Ectodermal cell (in vitro differentiated cells): ENCODE data around the gene LIX1L.

Experiments used
- H3K27ac ChIP-seq: 2 replicates; pipeline ENCODE4 v1.7.0; 2013; ENCODE audit warnings: mild to moderate bottlenecking, low read depth, low read length; ENCODE audit not compliant: insufficient read depth, poor library complexity, severe bottlenecking
- H3K27me3 ChIP-seq: 2 replicates; pipeline ENCODE4 v1.7.0; 2013; ENCODE audit warnings: mild to moderate bottlenecking, low read length; ENCODE audit not compliant: insufficient read depth, control insufficient read depth, poor library complexity, severe bottlenecking
- H3K36me3 ChIP-seq: one replicate; pipeline ENCODE4 v1.7.0; 2013; ENCODE audit warnings: low read length; ENCODE audit not compliant: control insufficient read depth, insufficient read depth
- H3K4me1 ChIP-seq: one replicate; pipeline ENCODE4 v1.7.0; 2013; ENCODE audit warnings: low read length; ENCODE audit not compliant: control insufficient read depth, insufficient read depth
- H3K4me3 ChIP-seq: 2 replicates; pipeline ENCODE4 v1.7.0; 2013; ENCODE audit warnings: low read depth, low read length, control low read depth; ENCODE audit not compliant: insufficient read depth
- H3K9me3 ChIP-seq: 2 replicates; pipeline ENCODE4 v1.7.0; 2013; ENCODE audit warnings: mild to moderate bottlenecking, low read length, moderate library complexity; ENCODE audit not compliant: control insufficient read depth
- WGBS, 2 experiments: methylation state at CpG; one replicate each; pipeline ENCODE4 v1.1.7; 2013; ENCODE audit warnings: missing lambda C conversion rate in 2 of 2; 5-methylcytosine and 5-hydroxymethylcytosine counted together

LIX1L gene

DNA sequence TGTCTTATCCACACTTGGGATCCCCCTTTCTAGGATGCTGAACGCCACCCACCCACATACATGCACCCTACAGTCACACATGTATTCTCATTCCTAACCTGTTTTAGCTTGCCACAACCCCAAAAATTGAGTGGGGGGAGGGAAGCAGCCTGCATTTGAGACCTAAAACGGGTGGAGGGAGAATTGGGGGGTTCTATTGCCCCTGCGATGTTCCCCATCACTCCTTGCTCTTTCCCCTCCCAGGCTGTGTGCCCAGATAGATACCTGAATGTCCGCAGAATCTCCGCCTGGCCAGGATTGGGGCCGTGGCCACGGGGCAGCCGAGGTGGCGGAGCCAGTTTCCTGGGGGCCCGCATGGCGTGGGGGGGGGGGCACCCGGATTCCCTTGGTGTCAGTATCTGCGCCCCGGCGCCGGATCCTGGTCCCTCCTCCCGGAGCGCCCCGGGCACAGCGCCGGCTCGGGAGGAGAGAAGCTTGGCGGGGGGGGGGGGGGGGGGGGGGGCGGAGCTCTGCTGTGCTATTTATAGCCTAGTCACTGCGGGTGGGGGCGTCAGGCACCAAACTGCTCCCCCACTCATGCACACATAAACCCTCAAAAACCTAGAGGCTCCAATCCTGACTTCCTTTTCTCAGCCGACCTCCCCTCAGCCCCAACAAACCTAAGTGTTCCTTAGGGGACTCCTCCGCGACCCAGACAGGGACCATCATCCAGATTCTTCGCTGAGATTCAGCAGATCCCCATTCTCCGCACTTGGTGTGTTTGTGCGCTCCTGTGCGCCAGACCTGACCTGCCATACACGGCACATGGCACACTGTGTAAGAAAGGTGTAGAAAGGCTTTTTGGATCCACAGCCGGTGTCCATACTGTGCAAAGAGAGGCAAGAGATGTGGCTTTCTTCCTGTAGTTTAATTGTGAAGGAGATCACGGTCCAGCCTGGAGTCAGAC, 4.6 kb upstream of the LIX1L start:
- no peak overlapping the region for H3K27ac ChIP-seq

DNA sequence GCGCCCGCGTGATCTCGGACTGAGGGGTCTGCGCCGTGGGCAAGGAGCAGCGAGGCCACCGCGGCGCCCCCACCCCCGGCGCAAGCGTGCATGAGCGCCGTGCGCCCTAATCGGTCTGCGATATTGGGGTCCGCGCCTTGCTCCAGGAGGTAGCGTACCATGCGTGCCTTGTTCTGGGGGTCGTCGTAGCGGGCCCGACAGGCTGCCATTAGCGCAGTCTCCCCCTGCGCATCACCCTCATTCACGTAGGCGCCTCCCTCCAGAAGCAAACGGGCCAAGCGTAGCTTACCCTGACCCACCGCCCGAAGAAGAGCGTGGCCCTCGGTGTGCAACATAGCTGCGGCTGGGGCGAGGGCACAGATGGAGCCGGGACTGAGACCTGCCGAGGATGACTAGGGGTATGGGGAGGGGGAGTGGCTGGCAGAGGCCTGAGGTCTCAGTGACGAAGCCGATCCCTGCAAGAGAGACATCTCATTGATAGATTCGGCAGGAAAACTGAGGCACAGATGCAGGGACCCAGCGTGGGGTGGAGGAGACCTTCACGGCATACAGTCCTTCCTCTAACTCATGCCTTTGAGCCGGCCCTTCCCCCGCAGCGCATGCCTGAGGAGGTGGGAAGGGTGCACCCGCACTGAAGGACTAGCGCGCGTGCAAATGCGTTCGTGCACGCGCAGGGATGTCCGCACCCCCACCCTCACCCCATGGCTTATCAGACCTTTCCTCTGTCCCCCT, 3.8 kb upstream of the LIX1L start:
- 1% methylated on average over 57 of the region's 57 CpGs for WGBS, 2 experiments
- Histone ChIP-seq H3K4me3 (peak overlapping the region; percentile 65), H3K9me3 (no peaks in the 10 kb centered on the region), H3K27me3 (peaks cover 71% of the 10 kb centered on the region), H3K36me3 (no peaks in the 10 kb centered on the region), H3K27ac (no peak overlapping the region), H3K4me1 (peaks cover 31% of the 10 kb centered on the region)

More for the DNA sequence above, 4.6 kb upstream of the LIX1L start:
- Histone ChIP-seq H3K4me1 (peaks cover 25% of the 10 kb centered on the region), H3K9me3 (no peaks in the 10 kb centered on the region), H3K4me3 (peak overlapping the region; percentile 65), H3K36me3 (no peaks in the 10 kb centered on the region), H3K27me3 (peaks cover 63% of the 10 kb centered on the region)
- WGBS, 2 experiments, result 12 to 14% methylated on average over 24 to 27 of the region's 36 CpGs

- H3K9me3 ChIP-seq, result no peaks in the 10 kb centered on the region
- no peak overlapping the region for H3K27ac ChIP-seq
- no peaks in the 10 kb centered on the region for H3K36me3 ChIP-seq
- peak overlapping the region; percentile 65 for H3K4me3 ChIP-seq
- 1 to 2% methylated on average over 22 of the region's 22 CpGs for WGBS, 2 experiments
- H3K27me3 ChIP-seq, result peaks cover 77% of the 10 kb centered on the region
- peaks cover 32% of the 10 kb centered on the region for H3K4me1 ChIP-seq
Observed at GRCh38 chr1:145961109-145961424, 3.2 kb upstream of the LIX1L start.

GRCh38 chr1:145960468-145961108, 2.8 kb upstream of the LIX1L start:
- no peaks in the 10 kb centered on the region for H3K9me3 ChIP-seq
- H3K36me3 ChIP-seq, result no peaks in the 10 kb centered on the region
- 0 to 1% methylated on average over 44 of the region's 44 CpGs for WGBS, 2 experiments
- no peak overlapping the region for H3K27ac ChIP-seq
- H3K4me3 ChIP-seq, result peak overlapping the region; percentile 65
- H3K4me1 ChIP-seq, result peaks cover 32% of the 10 kb centered on the region
- peaks cover 81% of the 10 kb centered on the region for H3K27me3 ChIP-seq

DNA sequence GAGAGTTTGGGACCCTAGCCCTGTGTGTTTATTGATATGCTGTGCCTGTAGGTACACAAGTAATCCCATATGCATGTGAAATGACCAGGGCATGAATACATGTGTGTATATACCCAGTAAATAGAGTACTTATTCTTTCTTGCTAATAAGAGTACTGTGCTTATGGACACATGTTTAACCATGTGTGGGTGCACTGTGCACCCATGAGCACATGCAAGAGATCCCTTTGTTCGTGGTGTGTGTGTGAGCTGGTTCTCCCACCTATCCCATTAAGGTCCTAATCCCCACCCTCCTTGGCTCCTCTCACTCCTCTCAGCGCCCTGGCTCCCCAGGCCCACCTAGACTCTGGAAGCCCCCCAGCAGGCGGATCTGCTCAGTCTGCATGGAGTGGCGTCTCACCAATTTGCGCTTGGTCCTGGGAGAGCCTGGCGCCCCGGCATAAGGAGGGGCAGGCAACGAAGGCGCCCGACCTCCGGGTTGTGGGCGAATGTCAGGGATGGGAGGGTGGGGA, 2.2 kb upstream of the LIX1L start:
- Histone ChIP-seq H3K27ac (no peak overlapping the region), H3K4me1 (peaks cover 32% of the 10 kb centered on the region), H3K27me3 (peaks cover 87% of the 10 kb centered on the region), H3K9me3 (no peaks in the 10 kb centered on the region), H3K36me3 (no peaks in the 10 kb centered on the region), H3K4me3 (peak overlapping the region; percentile 65)
- WGBS, 2 experiments, result 10 to 12% methylated on average over 12 of the region's 12 CpGs

- no peaks in the 10 kb centered on the region for H3K36me3 ChIP-seq
- H3K9me3 ChIP-seq, result no peaks in the 10 kb centered on the region
- no peak overlapping the region for H3K27ac ChIP-seq
- H3K4me1 ChIP-seq, result peaks cover 32% of the 10 kb centered on the region
- H3K27me3 ChIP-seq, result peaks cover 92% of the 10 kb centered on the region
- H3K4me3 ChIP-seq, result no peak overlapping the region
Observed at GRCh38 chr1:145959333-145959732, 1.5 kb upstream of the LIX1L start.

GRCh38 chr1:145958734-145959133, 917 bp upstream of the LIX1L start:
- Histone ChIP-seq H3K9me3 (no peaks in the 10 kb centered on the region), H3K27me3 (peaks cover 92% of the 10 kb centered on the region), H3K36me3 (no peaks in the 10 kb centered on the region), H3K4me1 (peaks cover 29% of the 10 kb centered on the region), H3K27ac (no peak overlapping the region), H3K4me3 (no peak overlapping the region)

GRCh38 chr1:145956781-145957442, 905 bp downstream of the LIX1L start:
- WGBS, 2 experiments, result 69 to 73% methylated on average over 3 of the region's 3 CpGs
- peaks cover 75% of the 10 kb centered on the region for H3K27me3 ChIP-seq
- no peaks in the 10 kb centered on the region for H3K36me3 ChIP-seq
- H3K27ac ChIP-seq, result no peak overlapping the region
- H3K4me3 ChIP-seq, result peak overlapping the region; percentile 61
- peaks cover 18% of the 10 kb centered on the region for H3K4me1 ChIP-seq
- H3K9me3 ChIP-seq, result no peaks in the 10 kb centered on the region

GRCh38 chr1:145956361-145956760, 1.5 kb downstream of the LIX1L start:
- Histone ChIP-seq H3K27ac (no peak overlapping the region), H3K4me3 (no peak overlapping the region), H3K4me1 (peaks cover 13% of the 10 kb centered on the region), H3K9me3 (no peaks in the 10 kb centered on the region), H3K27me3 (peaks cover 70% of the 10 kb centered on the region), H3K36me3 (no peaks in the 10 kb centered on the region)
